SK-N-SH treated with all-trans-retinoic acid at 6 μM for 48 hours (cell line): ENCODE measurements around the gene TTK.

Experiments used
- ARNTL ChIP-seq: fragments of 450-650 bp; formaldehyde crosslinking; IDR thresholded peaks from 2 replicates; pipeline ENCODE4 v1.5.0; 2020; ENCODE audit warnings: low read depth, mild to moderate bottlenecking, moderate library complexity, borderline replicate concordance
- ISL1 ChIP-seq: fragments of 250-450 bp; sonication (Bioruptor Pico); IDR thresholded peaks from 2 replicates; pipeline ENCODE4 v2.1.2; 2022; ENCODE audit warnings: mild to moderate bottlenecking, moderate library complexity
- OSR1 ChIP-seq: fragments of 250-450 bp; sonication (Bioruptor Pico); IDR thresholded peaks from 2 replicates; pipeline ENCODE4 v1.8.0; 2022; ENCODE audit warnings: moderate library complexity, mild to moderate bottlenecking, inconsistent platforms
- TCF4 ChIP-seq: fragments of 250-450 bp; sonication (Bioruptor Pico); IDR thresholded peaks from 2 replicates; pipeline ENCODE4 v1.8.0; 2021; ENCODE audit warnings: mild to moderate bottlenecking, moderate library complexity, borderline replicate concordance
- ZFP3 ChIP-seq: fragments of 250-450 bp; sonication (Bioruptor Pico); IDR thresholded peaks from 2 replicates; pipeline ENCODE4 v1.5.0; 2020; ENCODE audit warnings: mild to moderate bottlenecking, moderate library complexity
- ZFP30 ChIP-seq: fragments of 450-650 bp; formaldehyde crosslinking; IDR thresholded peaks from 2 replicates; pipeline ENCODE4 v1.5.0; 2022; ENCODE audit warnings: mild to moderate bottlenecking, moderate library complexity
- TF ChIP-seq, protein P1 (sequence below): fragments of 250-450 bp; sonication (Bioruptor Pico); IDR thresholded peaks from 2 replicates; pipeline ENCODE4 v1.5.1; 2020; ENCODE audit warnings: low read depth, mild to moderate bottlenecking, moderate library complexity
- TF ChIP-seq, protein P2 (sequence below): fragments of 250-450 bp; sonication (Bioruptor Pico); IDR thresholded peaks from 2 replicates; pipeline ENCODE4 v1.8.0; 2020; ENCODE audit warnings: mild to moderate bottlenecking, moderate library complexity, borderline replicate concordance

DNA sequence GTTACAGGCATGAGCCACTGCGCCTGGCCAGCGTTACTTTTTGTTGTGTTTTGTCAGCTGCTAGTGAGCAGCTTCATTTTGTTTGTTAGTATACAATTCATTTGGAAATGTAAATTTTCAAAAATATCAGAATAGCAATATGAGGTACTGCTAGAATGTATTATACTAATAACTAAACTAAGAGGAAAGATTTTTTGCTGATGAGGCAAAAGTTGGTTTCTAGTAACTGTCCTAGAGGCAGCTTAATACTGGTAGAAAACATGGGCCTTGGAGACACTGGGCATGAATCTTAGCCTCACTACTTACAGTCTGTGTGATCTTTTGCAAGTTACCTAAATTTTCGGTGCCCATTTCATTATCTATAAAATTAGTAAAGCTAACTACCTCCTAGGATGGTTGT, 24.1 kb downstream of the TTK start:
- TF ChIP-seq ISL1 (CRISPR knock-in tag) (no peak), ZFP3 (CRISPR knock-in tag) (no peak), TCF4 (CRISPR knock-in tag) (no peak), ARNTL (no peak), ZFP30 (no peak), OSR1 (CRISPR knock-in tag) (no peak)
- TF ChIP-seq, protein P1, sequence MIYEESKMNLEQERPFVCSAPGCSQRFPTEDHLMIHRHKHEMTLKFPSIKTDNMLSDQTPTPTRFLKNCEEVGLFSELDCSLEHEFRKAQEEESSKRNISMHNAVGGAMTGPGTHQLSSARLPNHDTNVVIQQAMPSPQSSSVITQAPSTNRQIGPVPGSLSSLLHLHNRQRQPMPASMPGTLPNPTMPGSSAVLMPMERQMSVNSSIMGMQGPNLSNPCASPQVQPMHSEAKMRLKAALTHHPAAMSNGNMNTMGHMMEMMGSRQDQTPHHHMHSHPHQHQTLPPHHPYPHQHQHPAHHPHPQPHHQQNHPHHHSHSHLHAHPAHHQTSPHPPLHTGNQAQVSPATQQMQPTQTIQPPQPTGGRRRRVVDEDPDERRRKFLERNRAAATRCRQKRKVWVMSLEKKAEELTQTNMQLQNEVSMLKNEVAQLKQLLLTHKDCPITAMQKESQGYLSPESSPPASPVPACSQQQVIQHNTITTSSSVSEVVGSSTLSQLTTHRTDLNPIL = no peak
- TF ChIP-seq, protein P2, sequence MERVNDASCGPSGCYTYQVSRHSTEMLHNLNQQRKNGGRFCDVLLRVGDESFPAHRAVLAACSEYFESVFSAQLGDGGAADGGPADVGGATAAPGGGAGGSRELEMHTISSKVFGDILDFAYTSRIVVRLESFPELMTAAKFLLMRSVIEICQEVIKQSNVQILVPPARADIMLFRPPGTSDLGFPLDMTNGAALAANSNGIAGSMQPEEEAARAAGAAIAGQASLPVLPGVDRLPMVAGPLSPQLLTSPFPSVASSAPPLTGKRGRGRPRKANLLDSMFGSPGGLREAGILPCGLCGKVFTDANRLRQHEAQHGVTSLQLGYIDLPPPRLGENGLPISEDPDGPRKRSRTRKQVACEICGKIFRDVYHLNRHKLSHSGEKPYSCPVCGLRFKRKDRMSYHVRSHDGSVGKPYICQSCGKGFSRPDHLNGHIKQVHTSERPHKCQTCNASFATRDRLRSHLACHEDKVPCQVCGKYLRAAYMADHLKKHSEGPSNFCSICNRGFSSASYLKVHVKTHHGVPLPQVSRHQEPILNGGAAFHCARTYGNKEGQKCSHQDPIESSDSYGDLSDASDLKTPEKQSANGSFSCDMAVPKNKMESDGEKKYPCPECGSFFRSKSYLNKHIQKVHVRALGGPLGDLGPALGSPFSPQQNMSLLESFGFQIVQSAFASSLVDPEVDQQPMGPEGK (CRISPR knock-in tag) = no peak
